GM18502 (cell line): ENCODE data around the gene ZBTB7C.

Experiments
- ATAC-seq: cut with Tn5 transposase; IDR thresholded peaks from one replicate; pipeline ENCODE4 v1.9.1; 2021; ENCODE audit warnings: mild to moderate bottlenecking; ENCODE audit not compliant: unreplicated experiment, poor library complexity

ZBTB7C gene

GRCh38 chr18:48278081-48278480, 131.1 kb downstream of the ZBTB7C start:
- no peak for ATAC-seq

GRCh38 chr18:48274301-48274700, 134.9 kb downstream of the ZBTB7C start:
- no peak for ATAC-seq

DNA sequence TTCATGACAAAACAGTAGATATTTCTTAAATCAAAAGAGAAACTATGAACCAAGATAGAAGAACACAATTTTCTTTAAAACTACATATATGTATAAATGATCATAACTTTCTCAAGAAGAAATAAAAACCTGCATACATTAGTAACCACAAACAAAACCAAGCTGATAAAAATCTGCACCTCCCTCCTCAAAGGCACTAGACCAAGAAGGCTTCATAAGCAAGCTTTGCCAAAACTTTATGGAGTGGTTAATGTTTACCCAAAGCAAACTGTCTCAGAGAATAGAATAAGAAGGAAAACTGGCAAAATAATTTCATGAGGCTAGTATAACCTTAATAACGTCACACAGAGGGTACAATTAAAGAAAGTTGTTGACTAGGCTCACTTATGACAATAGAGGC, 138.3 kb downstream of the ZBTB7C start:
- ATAC-seq, result no peak

GRCh38 chr18:48265328-48265727, 143.9 kb downstream of the ZBTB7C start:
- ATAC-seq, result no peak

DNA sequence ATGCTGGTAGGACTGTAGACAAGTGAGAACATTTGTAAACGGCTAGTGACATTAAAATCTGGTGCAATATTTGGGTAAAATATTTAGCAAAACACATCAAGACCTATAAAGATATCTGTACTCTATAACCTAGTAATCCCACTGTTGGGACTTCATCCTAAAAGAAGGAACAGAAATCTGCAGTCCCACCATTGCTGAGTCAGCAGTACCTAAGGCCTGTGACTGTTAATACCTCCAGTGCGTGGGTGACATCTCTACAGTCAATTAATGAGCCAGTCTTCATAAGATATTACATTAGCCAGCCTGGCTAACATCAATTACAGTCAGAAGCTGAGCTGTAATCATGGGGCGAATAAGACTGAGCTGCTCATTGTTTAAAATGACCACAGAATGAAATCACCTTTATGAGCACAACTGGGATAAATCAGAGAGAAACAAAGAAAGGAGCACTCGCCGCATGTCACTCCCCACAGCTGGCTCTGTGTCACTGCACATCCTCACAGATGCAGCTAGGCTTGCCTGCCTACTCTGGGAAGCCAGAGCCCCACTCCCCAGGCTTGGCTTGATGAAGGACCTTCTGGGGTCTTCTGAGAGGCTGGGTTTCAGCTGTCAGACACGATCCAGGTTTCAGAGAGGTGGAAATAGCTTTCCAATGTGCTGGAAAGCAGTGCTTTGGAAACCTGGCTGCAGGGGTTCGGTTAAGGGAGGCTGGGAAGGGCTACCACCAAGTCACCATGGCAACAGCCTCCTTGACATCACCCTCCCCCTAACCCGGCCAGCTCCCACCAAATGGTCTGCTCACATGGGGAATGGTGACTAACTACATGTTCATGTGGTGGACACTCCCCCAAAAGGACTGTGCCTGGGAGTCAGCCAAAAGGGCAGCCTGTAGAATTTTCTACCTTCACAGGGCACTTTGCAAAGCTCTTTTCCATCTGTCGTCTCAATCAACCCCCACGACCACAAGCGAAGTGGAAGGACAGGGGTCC, 145.0 kb downstream of the ZBTB7C start:
- no peak for ATAC-seq

GRCh38 chr18:48263192-48263853, 145.9 kb downstream of the ZBTB7C start:
- ATAC-seq, result no peak

- no peak for ATAC-seq
Measured at GRCh38 chr18:48260237-48260636, 148.9 kb downstream of the ZBTB7C start.

- ATAC-seq, result no peak
Measured at GRCh38 chr18:48256848-48257247, 152.3 kb downstream of the ZBTB7C start.

- no peak for ATAC-seq
Measured at GRCh38 chr18:48254077-48254602, 155.0 kb downstream of the ZBTB7C start.

- ATAC-seq, result no peak
Measured at GRCh38 chr18:48252525-48252924, 156.7 kb downstream of the ZBTB7C start.

DNA sequence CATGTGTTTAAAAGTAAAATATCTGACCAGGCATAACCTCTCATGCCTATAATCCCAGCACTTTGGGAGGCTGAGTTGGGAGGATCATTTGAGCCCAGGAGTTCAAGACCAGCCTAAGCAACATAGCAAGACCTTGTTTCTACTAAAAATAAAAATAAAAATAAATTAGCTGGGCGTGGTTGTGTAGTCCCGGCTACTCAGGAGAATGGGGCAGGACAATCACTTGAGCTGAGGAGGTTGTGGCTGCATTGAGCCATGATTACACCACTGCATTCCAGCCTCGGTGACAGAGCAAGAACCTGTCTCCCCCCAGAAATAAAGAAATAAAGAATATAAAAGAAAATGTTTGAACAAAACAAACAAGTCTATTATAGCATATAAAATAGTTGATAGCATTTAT, 158.3 kb downstream of the ZBTB7C start:
- ATAC-seq, result no peak

DNA sequence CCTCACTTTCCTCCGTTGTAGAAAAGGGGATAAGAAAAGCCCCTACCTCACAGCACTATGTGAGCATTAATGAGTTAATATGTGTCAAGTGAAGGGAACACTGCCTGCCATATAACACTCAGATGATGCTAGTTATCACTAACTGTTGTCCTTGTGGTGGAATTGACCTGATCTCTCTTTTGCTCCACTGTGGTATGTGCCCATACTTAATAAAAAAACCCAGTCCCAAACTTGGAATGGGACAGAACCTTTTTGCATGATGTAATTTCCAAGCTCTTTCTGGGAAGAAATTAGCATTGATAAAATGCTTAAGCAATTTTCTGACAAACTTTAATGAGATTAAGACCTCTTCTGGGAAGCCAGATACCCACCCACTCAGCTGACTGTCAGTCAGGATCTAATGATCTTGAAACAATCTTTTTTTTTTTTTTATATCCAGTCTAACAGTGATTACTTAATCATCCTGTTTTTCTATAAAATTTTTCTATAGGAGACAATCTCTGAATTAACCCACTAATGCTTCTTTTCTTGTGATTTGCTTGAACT, 158.7 kb downstream of the ZBTB7C start:
- ATAC-seq, result no peak

DNA sequence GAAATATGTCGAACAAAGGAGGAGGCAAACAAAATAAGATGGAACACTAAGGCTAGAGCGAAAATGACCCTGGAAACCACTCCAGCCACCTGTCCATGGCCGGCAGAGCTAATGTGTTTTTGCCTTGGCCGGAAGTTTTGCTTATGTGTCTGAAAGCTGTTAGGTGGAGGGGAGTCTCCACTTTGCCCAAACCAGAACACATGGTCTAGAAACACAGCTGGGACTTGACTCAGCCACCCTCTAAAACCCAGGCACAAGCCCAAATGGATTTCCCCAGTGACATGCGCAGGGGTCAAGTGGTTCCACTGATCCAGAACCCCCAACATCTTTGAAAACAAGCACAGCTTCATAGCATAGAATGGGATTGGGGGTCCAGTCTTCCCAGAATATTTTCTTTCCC, 159.3 kb downstream of the ZBTB7C start:
- ATAC-seq, result no peak

DNA sequence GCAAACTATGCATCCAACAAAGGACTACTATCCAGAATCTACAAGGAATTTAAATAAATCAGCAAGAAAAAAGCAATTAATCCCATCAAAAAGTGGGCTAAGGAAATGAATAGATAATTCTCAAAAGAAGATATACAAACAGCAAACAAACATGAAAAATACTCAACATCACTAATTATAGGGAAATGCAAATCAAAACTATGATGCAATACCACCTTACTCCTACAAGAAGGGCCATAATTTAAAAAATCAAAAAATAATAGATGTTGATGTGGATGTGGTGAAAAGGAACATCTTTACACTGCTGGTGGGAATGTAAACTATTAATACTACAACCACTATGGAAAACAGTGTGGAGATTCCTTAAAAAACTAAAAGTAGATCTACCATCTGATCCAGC, 164.7 kb downstream of the ZBTB7C start:
- ATAC-seq, result no peak

GRCh38 chr18:48238636-48239035, 170.5 kb downstream of the ZBTB7C start:
- no peak for ATAC-seq

DNA sequence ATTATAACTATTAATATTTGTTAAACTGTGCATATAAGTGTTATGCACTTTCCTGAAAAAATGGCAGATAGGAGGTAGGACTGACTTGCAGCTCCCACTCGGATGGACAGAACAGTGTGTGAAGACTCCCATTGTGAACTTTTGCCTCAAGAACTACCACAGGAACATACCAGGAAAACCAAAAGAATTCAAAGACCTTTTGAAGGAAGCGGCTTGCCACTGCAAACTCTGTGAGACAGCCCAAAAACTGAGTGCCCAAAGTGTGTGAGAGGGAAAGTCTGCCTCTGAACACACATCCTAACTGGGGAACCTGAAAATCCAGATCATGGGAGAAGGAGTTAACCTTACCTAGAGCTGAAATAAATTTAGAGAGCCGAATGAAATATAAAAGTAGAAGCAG, 171.0 kb downstream of the ZBTB7C start:
- no peak for ATAC-seq

- ATAC-seq, result no peak
Measured at GRCh38 chr18:48236822-48237221, 172.4 kb downstream of the ZBTB7C start.

GRCh38 chr18:48230467-48231113, 178.6 kb downstream of the ZBTB7C start:
- ATAC-seq, result no peak

- no peak for ATAC-seq
Measured at GRCh38 chr18:48229552-48229981, 179.6 kb downstream of the ZBTB7C start.

- no peak for ATAC-seq
Measured at GRCh38 chr18:48228841-48229240, 180.3 kb downstream of the ZBTB7C start.
